ENCODE data around the gene SMIM44.

GRCh38 chr19:3441089-3441985 is 41.9 kb downstream of the SMIM44 start:
- TF ChIP-seq POLR2A (IDR thresholded peaks at IDR 0.05): no peak
- no peak for TF ChIP-seq CTCF (IDR thresholded peaks at IDR 0.05)
- TF ChIP-seq POLR2AphosphoS5 (IDR thresholded peaks at IDR 0.05; ENCODE audit: insufficient read depth in 1 of 2, low read depth in 1 of 2): peak in 1 of 2 donors; percentile 12
